ENCODE measurements around the gene ABCC10.

Gene ABCC10

DNA sequence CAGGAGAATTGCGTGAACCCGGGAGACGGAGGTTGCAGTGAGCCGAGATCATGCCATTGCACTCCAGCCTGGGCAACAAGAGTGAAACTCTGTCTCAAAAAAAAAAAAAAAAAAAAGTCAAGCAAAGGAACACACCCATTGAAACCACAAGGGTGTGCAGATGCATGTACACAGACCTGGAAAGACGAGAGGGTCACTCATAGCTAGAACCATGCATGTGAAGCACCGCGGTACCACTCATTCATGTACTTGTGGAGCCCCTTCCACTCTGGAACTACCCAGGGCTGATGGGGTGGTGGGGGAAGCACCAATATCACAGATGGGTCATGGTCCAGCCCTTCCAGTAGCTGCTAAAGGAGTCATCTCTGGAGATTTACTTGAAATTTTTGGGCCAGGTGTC is 42.6 kb downstream of the ABCC10 start:
- DNase-seq: no peak

GRCh38 chr6:43471399-43471798 is 44.1 kb downstream of the ABCC10 start:
- DNase-seq: peak; percentile 18

- no peak for DNase-seq
These were observed 45.2 kb downstream of the ABCC10 start for GRCh38 chr6:43472515-43472914.

DNA sequence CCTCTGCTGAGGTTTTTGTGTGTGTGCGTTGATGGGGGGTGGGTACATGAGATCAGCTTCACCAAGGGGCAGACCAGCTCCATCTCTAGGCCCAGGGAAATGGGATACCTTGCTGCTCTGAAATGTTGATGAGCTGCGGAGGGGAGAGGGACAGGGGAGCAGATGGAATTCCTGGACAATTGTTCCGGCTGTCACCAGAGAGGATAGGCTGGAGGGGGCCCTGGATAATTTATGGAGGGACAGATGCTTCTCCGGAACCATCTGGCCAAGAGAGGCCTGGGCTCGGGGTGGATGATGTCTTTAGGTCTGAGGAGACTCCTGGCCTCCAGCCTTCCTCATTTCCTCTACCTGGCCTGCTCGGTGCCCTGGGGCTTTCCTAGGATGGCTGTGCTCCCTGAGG is 48.2 kb downstream of the ABCC10 start:
- DNase-seq: no peak

DNA sequence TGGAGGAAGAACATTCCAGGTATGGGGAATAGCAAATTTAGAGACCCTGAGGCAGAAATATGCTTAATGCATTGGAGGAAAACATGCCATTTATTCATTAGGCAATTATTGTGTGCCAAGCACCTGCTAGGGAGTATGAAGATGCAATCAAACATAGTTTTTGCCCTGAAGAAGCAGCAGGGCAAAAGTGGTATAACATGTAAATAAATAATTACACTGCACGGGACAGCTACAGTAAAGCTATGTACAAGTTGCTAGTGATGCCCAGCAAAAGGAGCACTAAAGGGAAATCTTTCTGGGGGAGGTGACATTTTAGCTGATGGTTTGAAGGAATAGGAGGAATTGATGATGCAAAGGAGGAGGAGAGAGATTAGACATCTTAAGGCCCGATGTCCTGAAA is 49.4 kb downstream of the ABCC10 start:
- DNase-seq: peak; percentile 43

- peak; percentile 93 for DNase-seq
These were observed 50.1 kb downstream of the ABCC10 start, which contains the start of gene TJAP1 for GRCh38 chr6:43477235-43478007. TJAP1 (plus strand) TSS chr6:43477570; CDS start chr6:43499002, 21,432 bp downstream.

GRCh38 chr6:43478008-43478372 is 50.6 kb downstream of the ABCC10 start:
- no peak for DNase-seq

DNA sequence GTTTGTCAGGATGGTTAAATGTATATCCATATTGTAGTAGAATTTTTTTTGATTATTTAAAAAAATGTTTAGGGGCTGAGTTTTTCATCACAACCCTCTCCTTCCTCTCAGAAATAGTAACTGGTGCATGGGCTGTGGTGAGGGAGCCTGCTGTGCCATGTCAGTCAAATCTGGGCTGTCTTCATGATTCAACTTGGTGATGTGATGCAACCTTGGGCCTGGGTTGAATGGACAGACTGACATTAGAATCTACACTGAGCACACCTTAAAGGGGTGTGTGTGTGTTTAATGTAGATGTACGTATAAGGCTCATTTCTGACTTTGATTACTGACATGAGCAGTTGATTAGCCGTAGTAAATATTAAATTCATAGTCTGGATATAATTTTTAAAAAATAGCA is 53.7 kb downstream of the ABCC10 start:
- DNase-seq: no peak

DNA sequence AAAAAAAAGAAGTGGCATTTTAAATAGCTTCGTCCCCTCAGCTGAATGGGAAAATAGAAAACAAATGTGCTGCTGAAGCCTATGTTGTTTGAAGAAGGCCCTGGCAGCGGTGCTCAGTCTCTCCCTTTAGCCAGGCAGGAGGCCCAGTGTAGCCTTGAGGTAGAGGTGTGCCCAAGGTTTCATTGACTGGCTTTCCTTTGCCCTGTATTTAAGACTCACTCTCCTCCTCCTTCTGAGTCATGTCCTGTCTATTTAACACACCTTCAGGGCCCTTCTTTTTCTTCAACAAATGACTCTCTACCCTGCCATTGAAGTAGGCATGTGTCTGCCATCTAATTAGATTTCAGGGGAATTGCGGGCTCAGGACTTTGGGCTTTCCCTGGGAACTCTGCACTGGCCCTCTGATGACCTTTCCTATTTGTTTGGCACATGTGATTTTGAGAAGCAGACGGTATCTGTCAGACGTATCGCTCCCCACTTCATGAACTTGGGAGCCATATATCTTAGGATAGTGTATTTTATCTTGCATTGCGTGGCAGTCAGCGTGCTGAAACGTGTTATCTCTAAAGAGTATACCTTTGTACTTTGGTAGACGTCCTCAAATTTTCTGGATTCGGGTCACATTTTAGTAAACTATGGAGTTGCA is 54.4 kb downstream of the ABCC10 start:
- DNase-seq: no peak

DNA sequence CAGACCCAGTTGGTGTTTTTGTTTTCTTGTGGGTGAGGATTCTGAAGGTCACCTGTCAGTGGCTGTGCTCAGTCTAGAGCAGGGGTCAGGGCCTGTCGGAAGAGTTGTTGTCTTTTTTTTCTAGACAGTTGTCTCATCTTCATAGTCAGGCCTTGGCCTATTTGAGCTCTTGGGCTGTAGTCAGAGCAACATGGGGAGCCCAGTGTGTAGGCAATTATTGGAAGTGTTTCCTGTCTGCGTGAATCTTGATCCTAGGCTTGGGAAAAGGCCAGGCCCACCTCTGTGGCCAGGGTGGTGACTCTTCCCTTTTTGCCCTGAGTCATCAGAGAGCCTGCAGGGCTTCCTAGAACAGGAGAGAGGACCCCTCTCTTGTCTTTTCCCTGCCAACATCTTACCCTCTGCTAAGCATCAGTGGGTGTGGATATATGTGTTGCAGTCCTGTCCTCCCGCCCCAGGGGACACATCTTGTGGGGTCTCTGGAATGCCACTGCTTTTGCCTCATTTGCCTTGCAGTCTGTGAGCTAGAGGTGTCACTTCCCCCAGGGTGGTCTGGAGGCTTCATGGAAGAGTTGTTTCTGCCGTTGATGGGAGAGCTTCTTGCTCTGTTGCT is 61.4 kb downstream of the ABCC10 start:
- DNase-seq: no peak

DNA sequence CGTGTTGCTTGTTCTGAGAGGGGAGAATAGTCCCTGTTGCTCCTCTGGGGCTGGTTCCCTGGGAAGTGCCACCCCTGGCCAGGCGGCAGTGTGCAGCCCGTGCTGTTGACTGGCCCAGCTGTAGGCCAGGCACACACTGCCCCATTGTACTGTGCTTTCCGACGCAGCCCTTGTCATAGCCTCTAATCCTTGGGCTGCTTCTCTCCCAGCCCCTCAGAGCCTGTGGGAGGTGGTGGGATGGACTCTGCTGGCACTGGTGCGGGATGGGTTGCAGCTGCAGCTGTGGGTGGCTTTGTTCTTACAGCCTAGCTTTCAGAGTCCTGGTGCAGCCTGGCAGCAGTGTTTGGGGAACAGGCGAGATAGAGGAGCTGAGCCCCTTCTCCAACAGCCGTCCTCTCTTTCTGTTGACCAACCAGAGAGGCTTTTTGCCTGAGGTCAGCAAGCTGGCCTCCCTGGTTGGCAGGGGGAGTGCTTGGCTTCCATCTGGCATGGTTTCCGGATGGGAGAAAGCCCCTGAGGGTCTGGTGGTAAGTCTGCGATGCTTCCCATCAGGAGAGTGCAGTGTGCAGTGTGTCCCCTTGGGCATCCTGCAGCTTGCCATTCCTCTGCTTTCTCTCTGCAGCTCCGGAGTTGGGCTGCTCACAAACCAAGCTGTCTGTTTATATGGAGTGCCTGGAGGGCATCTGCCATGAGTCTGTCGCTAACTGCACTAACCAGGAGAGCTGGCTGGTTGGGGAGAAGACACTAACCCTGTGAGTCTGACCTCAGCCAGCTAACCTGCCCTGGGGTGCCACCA is 62.1 kb downstream of the ABCC10 start:
- no peak for DNase-seq

DNA sequence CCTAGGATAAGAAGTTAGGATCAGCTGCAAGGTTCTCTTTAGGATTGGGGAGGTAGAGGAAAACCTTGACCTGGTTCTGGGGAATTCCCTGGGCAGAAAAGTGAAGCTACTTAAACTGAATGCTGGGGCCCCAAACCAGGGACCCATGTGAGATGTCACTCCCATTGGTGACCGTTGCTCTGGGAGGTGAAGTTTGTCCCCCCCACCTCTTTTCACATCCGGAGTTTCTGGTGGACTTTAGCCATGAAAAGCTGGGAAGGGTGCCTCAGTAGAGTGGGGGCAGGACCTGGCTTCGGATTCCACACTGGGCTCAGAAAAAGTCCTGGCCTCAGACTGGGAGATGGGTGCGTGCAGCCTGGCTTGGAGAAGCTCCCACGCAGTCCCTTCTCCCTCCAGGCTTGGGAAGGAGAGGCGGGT is 63.2 kb downstream of the ABCC10 start:
- no peak for DNase-seq

DNA sequence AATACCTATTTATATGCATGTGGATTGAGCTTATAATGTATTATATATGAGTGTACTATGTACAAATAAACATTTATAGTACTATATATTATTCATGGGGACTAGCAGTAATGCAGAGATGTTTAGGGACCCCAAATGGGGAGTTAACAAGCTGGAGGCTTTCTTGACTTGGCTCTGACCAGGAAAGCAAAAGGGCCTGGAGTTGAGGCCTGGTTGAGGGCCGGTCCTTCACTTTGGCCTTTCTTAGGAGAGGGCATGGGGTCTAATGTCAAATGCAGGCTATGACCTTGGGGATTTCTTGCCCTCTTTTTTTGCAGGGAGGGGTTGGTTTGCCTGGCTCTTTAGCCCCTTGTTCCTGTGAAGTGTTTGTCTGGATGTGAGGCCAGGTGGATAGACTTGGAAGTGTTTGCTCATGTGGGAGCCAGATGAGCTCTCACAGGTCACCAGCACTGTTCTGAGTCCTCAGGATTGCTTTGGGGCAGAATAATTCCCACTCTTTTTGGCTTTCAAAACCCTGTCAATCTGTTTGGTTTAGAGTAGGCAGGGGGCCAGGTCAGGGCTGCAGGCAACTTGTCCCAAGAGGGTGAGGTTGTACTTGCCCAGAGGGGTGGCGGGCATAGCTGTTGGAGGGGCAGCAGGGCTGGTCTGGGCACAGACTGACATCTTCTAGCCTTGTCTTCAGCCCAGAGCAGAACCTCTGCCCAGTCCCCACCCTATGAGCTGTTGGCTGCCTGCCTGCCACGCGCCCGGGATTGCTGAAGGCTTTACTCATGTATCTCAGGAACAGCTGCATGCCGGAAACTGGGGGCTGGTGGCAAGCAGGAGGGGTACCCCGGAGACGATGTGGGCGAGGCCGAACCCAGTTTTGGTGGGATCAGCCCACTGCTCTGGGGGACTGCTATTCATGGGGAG is 64.7 kb downstream of the ABCC10 start:
- DNase-seq: peak; percentile 60

- no peak for DNase-seq
These were observed 65.3 kb downstream of the ABCC10 start for GRCh38 chr6:43492673-43493072.

DNA sequence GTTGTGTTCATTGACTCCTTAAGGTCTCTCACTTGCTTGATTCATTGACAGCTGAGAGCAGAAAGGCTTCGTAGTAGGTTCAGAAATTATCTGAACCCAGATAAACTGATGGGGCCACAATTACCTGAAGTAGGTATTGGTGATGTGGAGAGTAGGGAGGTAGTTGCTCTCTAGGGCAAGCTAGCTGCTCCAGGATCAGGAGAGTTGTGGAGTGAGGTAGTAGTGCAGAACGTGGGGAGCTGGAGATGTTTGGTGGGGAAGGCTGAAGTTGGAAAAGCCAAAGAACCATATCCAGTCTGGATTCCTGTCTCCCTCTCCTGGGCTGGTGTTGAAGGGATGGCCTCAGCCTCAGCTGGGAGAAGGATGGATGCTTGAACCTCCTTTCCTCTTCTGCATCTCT is 65.9 kb downstream of the ABCC10 start:
- no peak for DNase-seq

GRCh38 chr6:43493833-43494232 is 66.5 kb downstream of the ABCC10 start:
- no peak for DNase-seq

DNA sequence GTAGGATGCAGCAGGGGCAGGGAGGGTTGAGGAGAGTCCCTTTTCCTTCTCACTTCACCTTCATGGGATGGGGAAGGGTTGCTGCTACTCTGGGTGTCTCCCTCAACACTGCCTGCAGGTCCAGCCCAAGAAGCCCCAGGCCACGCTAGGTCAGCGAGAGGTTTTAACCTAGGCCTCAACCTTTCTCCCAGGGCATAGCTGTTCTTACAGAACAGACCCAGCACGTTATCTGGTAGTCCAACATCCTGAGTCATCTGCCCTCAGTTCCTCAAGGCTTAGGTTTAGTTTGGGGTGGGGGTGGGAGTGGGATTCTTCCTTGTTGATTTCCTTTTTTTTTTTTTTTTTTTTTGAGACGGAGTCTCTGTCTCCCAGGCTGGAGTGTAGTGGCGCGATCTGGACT is 67.0 kb downstream of the ABCC10 start:
- DNase-seq: no peak

DNA sequence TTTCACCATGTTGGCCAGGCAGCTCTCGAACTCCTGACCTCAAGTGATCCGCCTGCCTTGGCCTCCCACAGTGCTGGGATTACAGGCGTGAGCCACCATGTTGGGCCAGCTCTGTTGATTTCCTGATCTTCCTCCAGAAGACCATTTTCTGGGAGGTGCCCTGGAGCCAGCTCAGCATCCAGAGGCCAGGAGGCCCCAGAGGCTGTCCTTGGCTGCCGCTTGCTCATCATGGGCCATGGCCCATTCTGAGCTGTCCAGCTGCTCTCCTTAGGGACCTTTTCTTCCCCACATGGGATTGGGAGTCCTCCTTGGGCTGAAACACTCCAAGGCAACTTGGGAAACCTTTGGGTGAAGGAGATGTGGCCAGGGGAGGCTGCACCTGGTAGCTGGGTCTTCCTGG is 67.4 kb downstream of the ABCC10 start:
- no peak for DNase-seq

GRCh38 chr6:43495409-43495941 is 68.1 kb downstream of the ABCC10 start:
- peak; percentile 22 for DNase-seq

- DNase-seq: peak; percentile 38
These were observed 69.2 kb downstream of the ABCC10 start for GRCh38 chr6:43496370-43497128.

GRCh38 chr6:43497129-43497396 is 69.7 kb downstream of the ABCC10 start:
- DNase-seq: no peak

Data from DMS53 (cell line).